B cell (primary cell): ENCODE measurements around the gene FBF1. TPM values are rescaled to one million over a fixed set of nuclear protein-coding genes. Genes with fewer than 3 reads are reported as not detected.

ENCODE experiments used
- ATAC-seq: fragments of 200-7000 bp; cut with Tn5 transposase; one replicate; pipeline ENCODE4 v1.10.0; 2021; ENCODE audit warnings: low read depth, mild to moderate bottlenecking, moderate number of reproducible peaks, moderate library complexity
- CTCF ChIA-PET: fragments of 350-600 bp; sonication (Branson Sonifier 250); formaldehyde crosslinking; loops from one replicate; lab custom pipeline; 2021; ENCODE audit warnings: antibody characterized with exemption, inconsistent platforms; lab: Charles Lee
- POLR2A ChIA-PET: fragments of 350-600 bp; sonication (Branson Sonifier 250); formaldehyde crosslinking; loops from one replicate; lab custom pipeline; 2021; ENCODE audit warnings: antibody characterized with exemption; lab: Charles Lee
- DNase-seq: peaks from one replicate; pipeline ENCODE4 v3.0.0; 2013
- H2AFZ ChIP-seq: 2 replicates; pipeline ENCODE4 v1.6.1; 2012; ENCODE audit warnings: mild to moderate bottlenecking, low read depth, low read length; ENCODE audit not compliant: insufficient read depth, poor library complexity, severe bottlenecking
- H3K27ac ChIP-seq, 2 donors: 1 replicate in 1 of 2; 2 replicates in 1 of 2; pipeline ENCODE4 v1.5.1; 2012 to 2013; ENCODE audit warnings: low read length in 2 of 2, mild to moderate bottlenecking in 2 of 2, moderate library complexity in 1 of 2
- H3K27me3 ChIP-seq, 4 experiments: fragments of 200-600 bp in 1 of 4; sonication (generic) in 1 of 4; replicated peaks in 1 of 4; 1 replicate in 2 of 4; 2 replicates in 2 of 4; pipeline versions ENCODE4 v1.6.1 to v1.7.0; 2013 to 2016; ENCODE audit warnings: low read length in 3 of 4, mild to moderate bottlenecking in 2 of 4, mixed read lengths in 1 of 4, moderate library complexity in 1 of 4; ENCODE audit not compliant: insufficient read depth in 4 of 4, control insufficient read depth in 3 of 4; ENCODE audit errors: control extremely low read depth in 1 of 4
- H3K36me3 ChIP-seq, 2 experiments: replicated peaks in 1 of 2; 1 replicate in 1 of 2; 2 replicates in 1 of 2; pipeline versions ENCODE4 v1.6.1 to v1.7.1; 2013; ENCODE audit warnings: low read length in 1 of 2; ENCODE audit not compliant: insufficient read depth in 2 of 2, control insufficient read depth in 1 of 2; ENCODE audit errors: control extremely low read depth in 1 of 2, extremely low read depth in 1 of 2
- H3K4me1 ChIP-seq, 2 donors: fragments of 200-600 bp in 1 of 2; sonication (generic) in 1 of 2; 1 replicate in 1 of 2; 2 replicates in 1 of 2; pipeline versions ENCODE4 v1.5.1 to v1.6.1; 2013 to 2017; ENCODE audit warnings: low read length in 2 of 2; ENCODE audit not compliant: control insufficient read depth in 2 of 2, insufficient read depth in 2 of 2
- H3K4me2 ChIP-seq: replicated peaks from 2 replicates; pipeline ENCODE3; 2012; ENCODE audit warnings: mild to moderate bottlenecking, low read depth, low read length; ENCODE audit not compliant: poor library complexity, severe bottlenecking
- H3K4me3 ChIP-seq, 5 experiments: fragments of 200-600 bp in 1 of 5; sonication (generic) in 1 of 5; 1 replicate in 3 of 5; 2 replicates in 2 of 5; pipeline versions ENCODE4 v1.5.1 to v1.7.0; 2011 to 2016; ENCODE audit warnings: low read length in 4 of 5, mild to moderate bottlenecking in 4 of 5, low read depth in 2 of 5, control low read depth in 1 of 5, moderate library complexity in 1 of 5; ENCODE audit not compliant: insufficient read depth in 1 of 5; ENCODE audit errors: control extremely low read depth in 1 of 5, extremely low read depth in 1 of 5
- H3K79me2 ChIP-seq: fragments of 200-600 bp; sonication (generic); one replicate; pipeline ENCODE4 v1.6.0; 2016; ENCODE audit warnings: low read length; ENCODE audit not compliant: control insufficient read depth, insufficient read depth
- H3K9ac ChIP-seq: fragments of 200-600 bp; sonication (generic); 2 replicates; pipeline ENCODE4 v1.6.1; 2017; ENCODE audit warnings: mild to moderate bottlenecking, low read length, moderate library complexity
- H3K9me3 ChIP-seq, 3 donors: one replicate each; pipeline versions ENCODE4 v1.6.1 to v1.7.1; 2013; ENCODE audit warnings: low read length in 2 of 3; ENCODE audit not compliant: control insufficient read depth in 2 of 3, insufficient read depth in 1 of 3; ENCODE audit errors: control extremely low read depth in 1 of 3
- H4K20me1 ChIP-seq: 2 replicates; pipeline ENCODE4 v1.6.0; 2012; ENCODE audit warnings: mild to moderate bottlenecking, low read length; ENCODE audit not compliant: insufficient read depth, control insufficient read depth, poor library complexity, severe bottlenecking
- H3K27ac Mint-ChIP-seq: one replicate; pipeline ENCODE4 v1.8.0; 2021; ENCODE audit warnings: mixed read lengths
- H3K27me3 Mint-ChIP-seq: one replicate; pipeline ENCODE4 v1.8.0; 2021; ENCODE audit warnings: mixed read lengths
- H3K4me1 Mint-ChIP-seq: one replicate; pipeline ENCODE4 v1.8.0; 2021; ENCODE audit warnings: mixed read lengths
- H3K4me3 Mint-ChIP-seq: one replicate; pipeline ENCODE4 v1.8.0; 2021; ENCODE audit warnings: mixed read lengths
- H3K9me3 Mint-ChIP-seq: one replicate; pipeline ENCODE4 v1.8.0; 2022; ENCODE audit warnings: mixed read lengths; ENCODE audit not compliant: insufficient read depth
- EZH2 ChIP-seq: IDR thresholded peaks from 2 replicates; pipeline ENCODE4 v1.6.1; 2012; ENCODE audit warnings: borderline replicate concordance, low read depth, mild to moderate bottlenecking, moderate library complexity, low read length; ENCODE audit not compliant: insufficient read depth, poor library complexity, severe bottlenecking
- WGBS: methylation state at CpG from one replicate; pipeline ENCODE4 v1.1.5; 2013; ENCODE audit warnings: missing lambda C conversion rate; ENCODE audit not compliant: insufficient coverage; 5-methylcytosine and 5-hydroxymethylcytosine counted together
- intact Hi-C: fragments of 100-400 bp; cut with micrococcal nuclease; formaldehyde crosslinking; loops from one replicate; pipeline ENCODE4 v1.10.0; 2022
- polyA plus RNA-seq: library from polyadenylated mRNA; depleted of rRNA; stranded (reverse); fragments of >200 nt; gene quantifications from 2 replicates; pipeline ENCODE4 v1.2.3, GENCODE V29; 2012
- total RNA-seq, 2 donors: library from RNA; stranded (reverse); fragments of 120-200 nt in 1 of 2; gene quantifications; 1 replicate in 1 of 2; 2 replicates in 1 of 2; pipeline versions ENCODE4 v1.2.3 to v1.2.4, GENCODE V29; 2013 to 2022
- TF ChIP-seq, protein P1 (sequence below): fragments of 200-600 bp; IDR thresholded peaks from one replicate; pipeline ENCODE4 v1.8.0; 2022; ENCODE audit warnings: antibody characterized with exemption, mild to moderate bottlenecking

Gene FBF1
- total and polyA plus RNA-seq, 2 donors (not counting 1 experiment from before 2014, with no cell fraction given) = 21.6 to 31.5 TPM

DNA sequence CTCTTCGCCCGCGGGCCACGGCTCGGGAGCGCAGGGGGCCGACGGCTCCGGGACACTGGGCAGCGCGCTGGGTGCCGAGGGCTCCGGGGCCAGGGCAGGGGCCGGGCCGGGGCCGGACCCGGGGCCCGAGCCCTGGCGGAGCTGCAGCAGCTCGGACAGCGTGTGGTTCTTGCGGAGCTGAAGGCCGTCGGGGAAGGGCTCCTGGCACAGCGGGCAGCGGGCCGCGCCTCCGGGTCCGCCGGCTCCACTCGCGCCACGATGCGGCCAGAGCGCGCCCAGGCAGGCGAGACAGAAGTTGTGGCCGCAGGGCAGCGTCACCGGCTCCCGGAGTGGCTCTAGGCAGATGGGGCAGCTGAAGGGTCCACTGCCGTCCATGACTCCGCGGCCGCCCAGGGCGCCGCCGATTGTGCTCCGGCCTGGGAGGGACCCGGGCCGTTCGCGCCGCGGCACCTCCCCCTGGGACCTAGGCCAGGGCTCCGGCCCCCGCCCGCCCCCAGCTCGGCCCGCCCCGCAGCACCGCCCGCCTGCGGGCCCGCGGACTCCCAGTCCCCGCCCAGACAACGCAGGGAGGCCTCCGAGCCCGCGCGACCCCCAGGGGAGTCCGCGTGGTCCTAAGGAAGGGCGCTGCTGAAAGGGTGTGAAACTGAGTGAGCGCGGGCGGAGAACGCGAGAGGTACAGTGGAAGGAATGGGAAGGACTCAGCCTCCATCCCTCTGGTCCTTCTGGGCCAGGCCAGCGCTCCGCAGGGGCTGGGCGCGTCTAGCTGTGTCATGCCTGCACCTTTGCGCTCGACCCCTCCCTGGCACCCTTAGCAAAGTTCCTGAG is 62.5 kb downstream of the FBF1 start, which contains the start of gene TRIM47:
Gene TRIM47 (minus strand): TSS at position 408 of the 825 bp plus-strand sequence. CDS start 33 bp downstream, at position 375.
- DNase-seq (peak; percentile 50), ATAC-seq (no peak)
- POLR2A ChIA-PET = interaction anchor here (0.5 to 3.3 kb wide), 8 partner anchors 18 to 113 kb away, joined by 3 to 24 read pairs (median 4); partner anchors contain the start of genes GALK1, MRPL38, TRIM65 and WBP2

More for the DNA sequence above, 62.5 kb downstream of the FBF1 start, which contains the start of gene TRIM47:
- Mint-ChIP-seq H3K27me3 (peaks cover 4% of the 10 kb centered on the region), H3K27ac (peak within 1 kb of the TSS; percentile 91), H3K9me3 (no peaks in the 10 kb centered on the region), H3K4me1 (peaks cover 35% of the 10 kb centered on the region), H3K4me3 (peak within 1 kb of the TSS; percentile 90)
- peak within 1 kb of the TSS; percentile 94 for H2AFZ ChIP-seq
- TF ChIP-seq EZH2 = no peak
- TF ChIP-seq, protein P1, sequence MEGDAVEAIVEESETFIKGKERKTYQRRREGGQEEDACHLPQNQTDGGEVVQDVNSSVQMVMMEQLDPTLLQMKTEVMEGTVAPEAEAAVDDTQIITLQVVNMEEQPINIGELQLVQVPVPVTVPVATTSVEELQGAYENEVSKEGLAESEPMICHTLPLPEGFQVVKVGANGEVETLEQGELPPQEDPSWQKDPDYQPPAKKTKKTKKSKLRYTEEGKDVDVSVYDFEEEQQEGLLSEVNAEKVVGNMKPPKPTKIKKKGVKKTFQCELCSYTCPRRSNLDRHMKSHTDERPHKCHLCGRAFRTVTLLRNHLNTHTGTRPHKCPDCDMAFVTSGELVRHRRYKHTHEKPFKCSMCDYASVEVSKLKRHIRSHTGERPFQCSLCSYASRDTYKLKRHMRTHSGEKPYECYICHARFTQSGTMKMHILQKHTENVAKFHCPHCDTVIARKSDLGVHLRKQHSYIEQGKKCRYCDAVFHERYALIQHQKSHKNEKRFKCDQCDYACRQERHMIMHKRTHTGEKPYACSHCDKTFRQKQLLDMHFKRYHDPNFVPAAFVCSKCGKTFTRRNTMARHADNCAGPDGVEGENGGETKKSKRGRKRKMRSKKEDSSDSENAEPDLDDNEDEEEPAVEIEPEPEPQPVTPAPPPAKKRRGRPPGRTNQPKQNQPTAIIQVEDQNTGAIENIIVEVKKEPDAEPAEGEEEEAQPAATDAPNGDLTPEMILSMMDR = peak; percentile 40
- peak within 1 kb of the TSS in 4 of 5 experiments; percentile 46 to 69 (median 52) for H3K4me3 ChIP-seq
- peak within 1 kb of the TSS; percentile 98 for H3K4me2 ChIP-seq
- CTCF ChIA-PET = interaction anchor here (0.8 to 5.6 kb wide), 18 partner anchors 9 to 125 kb away, joined by 3 to 52 read pairs (median 6); partner anchors contain the start of genes GALK1, TRIM65, UNC13D and UNK
- H3K27me3 ChIP-seq = peaks cover 0 to 7% (median 1%) of the 10 kb centered on the region in 4 experiments
- H3K79me2 ChIP-seq = no peaks in the 10 kb centered on the region
- peak within 1 kb of the TSS; percentile 44 to 55 for H3K27ac ChIP-seq
- H4K20me1 ChIP-seq = no peaks in the 10 kb centered on the region
- H3K9ac ChIP-seq = peak within 1 kb of the TSS; percentile 76
- H3K36me3 ChIP-seq = no peaks in the 10 kb centered on the region
- no peaks in the 10 kb centered on the region for H3K9me3 ChIP-seq
- H3K4me1 ChIP-seq = peaks cover 30 to 36% of the 10 kb centered on the region in 2 donors
- intact Hi-C loops = loop anchor here (5.0 kb wide), 1 partner anchor 36 kb away; the partner anchor contains the start of gene UNC13D
- WGBS = under 1% methylated on average over 87 of the region's 87 CpGs
